Uterus (tissue), 2 donors: ENCODE results near the gene PTPRN2.

Source experiments
- POLR2A ChIP-seq, 2 donors: fragments of 450-650 bp; IDR thresholded peaks; one replicate each; pipeline ENCODE4 v1.6.1; 2016; ENCODE audit warnings: antibody characterized with exemption in 2 of 2, mild to moderate bottlenecking in 1 of 2, moderate library complexity in 1 of 2
- TF ChIP-seq, protein P1 (sequence below), 4 experiments: fragments of 200-600 bp in 2 of 4; fragments of 450-650 bp in 2 of 4; sonication (generic) in 2 of 4; IDR thresholded peaks; one replicate each; pipeline ENCODE4 v1.5.1; 2016 to 2019; ENCODE audit warnings: antibody characterized with exemption in 4 of 4, mild to moderate bottlenecking in 2 of 4, moderate library complexity in 1 of 4

DNA sequence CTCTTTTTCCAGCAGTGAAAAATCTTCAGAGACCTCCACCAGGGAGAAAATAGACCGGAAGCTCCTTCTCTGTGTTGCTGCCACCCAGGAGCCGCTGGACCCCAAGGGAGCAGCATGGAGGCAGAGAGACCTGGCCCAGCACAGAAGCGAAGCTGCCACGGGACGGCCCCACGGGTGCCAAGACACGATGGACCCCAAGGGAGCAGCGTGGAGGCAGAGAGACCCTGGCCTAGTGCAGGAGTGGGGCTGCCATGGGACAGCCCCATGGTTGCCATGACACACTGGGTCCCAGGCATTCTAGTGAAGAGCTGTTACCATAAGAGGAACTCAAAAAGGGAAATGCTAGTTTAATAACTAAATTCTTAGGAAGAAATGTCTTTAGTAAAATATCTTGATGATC is 186.3 kb downstream of the PTPRN2 start:
- TF ChIP-seq, protein P1, sequence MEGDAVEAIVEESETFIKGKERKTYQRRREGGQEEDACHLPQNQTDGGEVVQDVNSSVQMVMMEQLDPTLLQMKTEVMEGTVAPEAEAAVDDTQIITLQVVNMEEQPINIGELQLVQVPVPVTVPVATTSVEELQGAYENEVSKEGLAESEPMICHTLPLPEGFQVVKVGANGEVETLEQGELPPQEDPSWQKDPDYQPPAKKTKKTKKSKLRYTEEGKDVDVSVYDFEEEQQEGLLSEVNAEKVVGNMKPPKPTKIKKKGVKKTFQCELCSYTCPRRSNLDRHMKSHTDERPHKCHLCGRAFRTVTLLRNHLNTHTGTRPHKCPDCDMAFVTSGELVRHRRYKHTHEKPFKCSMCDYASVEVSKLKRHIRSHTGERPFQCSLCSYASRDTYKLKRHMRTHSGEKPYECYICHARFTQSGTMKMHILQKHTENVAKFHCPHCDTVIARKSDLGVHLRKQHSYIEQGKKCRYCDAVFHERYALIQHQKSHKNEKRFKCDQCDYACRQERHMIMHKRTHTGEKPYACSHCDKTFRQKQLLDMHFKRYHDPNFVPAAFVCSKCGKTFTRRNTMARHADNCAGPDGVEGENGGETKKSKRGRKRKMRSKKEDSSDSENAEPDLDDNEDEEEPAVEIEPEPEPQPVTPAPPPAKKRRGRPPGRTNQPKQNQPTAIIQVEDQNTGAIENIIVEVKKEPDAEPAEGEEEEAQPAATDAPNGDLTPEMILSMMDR (IDR thresholded peaks at IDR 0.05): no peak
- no peak for TF ChIP-seq POLR2A (IDR thresholded peaks at IDR 0.05)
